Right forelimb (tissue), 1 donor: ENCODE results near the gene ELOVL6.
"Not testable (repeated sequence)": the region's sequence is repeated elsewhere in the genome, so short reads cannot be mapped to it uniquely, and the experiment has no call there.

ENCODE experiments used
- DNase-seq: peaks from one replicate; pipeline ENCODE4 v3.0.0-alpha.2; 2018

The ELOVL6 gene

DNA sequence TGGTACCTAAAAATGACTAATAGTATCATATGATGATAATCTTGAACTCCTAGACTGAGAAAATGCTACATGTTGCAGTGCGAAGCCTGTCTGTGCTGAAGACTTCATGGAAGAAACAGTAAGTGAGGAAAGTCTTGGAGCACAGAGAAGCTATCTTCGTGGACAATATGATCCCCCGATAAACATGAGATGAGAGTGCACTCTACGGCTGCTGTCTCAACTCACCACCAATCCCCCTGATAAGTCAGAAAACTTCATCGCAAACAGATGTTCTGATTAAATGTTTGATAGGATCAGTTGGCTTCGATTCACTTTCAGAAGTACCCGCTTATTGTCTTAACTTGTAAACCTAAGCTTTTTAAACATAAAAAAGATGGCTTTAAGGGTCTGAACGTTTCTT is 130.2 kb downstream of the ELOVL6 start:
- no peak for DNase-seq

DNA sequence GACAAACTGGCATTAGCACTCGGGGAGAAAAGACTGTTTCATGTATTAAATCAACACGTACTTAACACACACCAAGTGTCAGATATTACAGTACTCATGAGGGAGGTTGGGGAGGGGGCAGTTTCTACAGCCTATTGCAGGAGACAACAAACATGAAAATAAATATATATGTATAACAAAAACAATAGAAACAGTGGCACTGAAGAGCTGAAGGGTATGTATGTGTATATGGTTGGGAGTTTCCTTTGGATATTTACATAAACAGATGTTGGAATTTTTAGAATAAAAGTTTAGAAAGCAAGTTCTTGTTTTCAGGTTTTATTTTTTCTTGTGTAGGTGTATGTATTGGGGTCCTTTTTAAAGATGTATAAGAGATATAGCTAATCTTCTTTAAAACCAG is 133.5 kb downstream of the ELOVL6 start:
- DNase-seq: no peak

DNA sequence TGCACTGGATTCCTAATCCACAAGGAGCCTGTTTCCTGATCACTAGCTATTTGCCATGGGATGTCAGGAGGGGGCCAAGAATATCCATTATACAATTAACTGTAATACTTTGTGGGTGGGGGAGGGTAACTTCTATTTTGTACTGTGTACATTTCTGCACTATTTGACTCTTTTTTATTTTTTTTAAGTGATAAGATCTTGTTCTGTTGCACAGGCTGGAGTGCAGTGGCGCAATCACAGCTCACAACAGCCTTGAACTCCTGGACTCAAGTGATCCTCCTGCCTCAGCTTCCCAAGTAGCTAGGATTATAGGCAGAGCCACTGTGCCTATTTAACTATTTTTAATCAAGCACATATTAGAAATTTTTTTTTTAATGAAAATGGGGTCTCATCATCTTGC is 134.1 kb downstream of the ELOVL6 start:
- DNase-seq: no peak

DNA sequence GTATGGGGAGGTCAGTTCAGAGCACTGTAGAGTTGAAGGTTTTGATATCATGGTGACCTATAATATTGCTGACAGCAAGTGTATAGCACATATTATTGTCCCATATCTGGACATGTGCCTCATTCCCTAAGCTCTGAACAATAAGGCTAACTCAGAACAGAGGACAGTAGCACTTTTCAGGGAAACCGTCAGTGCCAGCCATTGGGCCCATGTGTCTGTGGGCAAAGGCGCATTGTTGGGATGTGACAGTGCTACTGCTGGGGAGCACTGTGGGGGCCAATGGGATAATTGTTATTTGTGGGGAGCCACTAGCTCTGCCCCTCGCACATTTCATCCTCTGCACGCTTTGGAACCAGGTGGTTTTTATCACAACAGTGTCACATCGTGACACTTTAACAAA is 136.2 kb downstream of the ELOVL6 start:
- no peak for DNase-seq

DNA sequence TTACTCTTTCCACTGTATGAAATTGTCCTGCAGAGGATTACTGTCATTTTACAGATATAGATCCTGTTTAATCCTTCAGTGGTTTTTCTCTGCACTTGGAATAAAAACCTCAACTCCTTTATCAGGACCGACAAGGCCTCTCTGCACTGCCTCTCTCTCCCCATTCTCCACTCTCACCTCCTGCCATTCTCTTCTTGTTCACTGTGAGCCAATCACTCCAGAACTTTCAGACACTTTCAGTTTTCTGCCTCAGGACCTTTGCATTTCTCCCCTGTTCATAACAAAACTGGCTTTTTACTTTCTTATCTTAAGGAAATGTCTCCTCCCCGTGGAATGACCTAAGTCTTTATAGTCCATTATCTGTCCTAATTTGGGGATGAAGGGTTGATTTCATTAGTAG is 137.3 kb downstream of the ELOVL6 start:
- DNase-seq: no peak

DNA sequence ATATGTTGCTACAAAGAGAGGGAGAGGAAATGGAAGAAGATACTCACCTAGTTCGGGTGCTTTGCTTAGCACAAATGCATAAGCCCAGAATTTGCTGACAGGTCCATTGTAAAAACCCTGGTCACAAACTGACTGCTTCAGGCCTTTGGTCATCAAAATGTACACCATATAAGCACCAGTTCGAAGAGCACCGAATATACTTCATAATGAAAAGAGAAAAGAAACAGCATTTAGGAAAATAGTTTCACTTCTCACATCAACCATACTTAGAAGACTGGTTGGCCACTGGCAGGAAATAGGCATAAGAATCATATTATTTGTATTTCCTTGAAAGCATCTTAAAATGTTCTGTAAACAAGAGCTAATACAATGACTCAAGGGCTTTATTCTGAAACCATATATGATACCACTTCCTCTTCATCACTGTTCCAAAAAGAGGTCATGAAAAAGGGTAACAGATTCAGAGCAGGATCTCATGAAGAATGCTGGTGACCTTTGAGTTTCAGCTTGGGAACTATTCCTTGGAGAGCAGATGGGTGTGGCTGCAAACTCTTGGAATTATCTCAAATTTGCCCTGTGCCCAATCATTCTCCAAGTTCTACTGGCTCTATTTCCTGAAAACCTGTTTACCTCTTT is 138.7 kb downstream of the ELOVL6 start:
- no peak for DNase-seq

DNA sequence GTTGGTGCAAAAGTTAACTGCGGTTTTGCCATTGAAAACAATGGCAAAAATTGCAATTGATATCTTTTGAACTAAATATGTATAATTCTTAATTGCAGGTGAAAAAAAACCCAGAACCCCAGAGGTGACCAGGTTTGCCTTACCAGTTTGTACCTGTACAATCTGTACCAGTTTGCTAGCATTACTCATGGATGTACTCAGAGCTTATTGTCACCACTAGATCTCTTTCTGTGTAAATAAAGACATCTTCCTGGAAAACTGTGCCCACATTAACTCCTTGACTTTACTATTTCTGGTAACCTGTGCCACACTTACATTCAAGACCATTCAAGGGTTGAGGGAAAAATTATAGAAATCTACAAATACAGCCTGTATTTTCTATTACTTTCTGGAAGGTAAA is 139.7 kb downstream of the ELOVL6 start:
- no peak for DNase-seq

DNA sequence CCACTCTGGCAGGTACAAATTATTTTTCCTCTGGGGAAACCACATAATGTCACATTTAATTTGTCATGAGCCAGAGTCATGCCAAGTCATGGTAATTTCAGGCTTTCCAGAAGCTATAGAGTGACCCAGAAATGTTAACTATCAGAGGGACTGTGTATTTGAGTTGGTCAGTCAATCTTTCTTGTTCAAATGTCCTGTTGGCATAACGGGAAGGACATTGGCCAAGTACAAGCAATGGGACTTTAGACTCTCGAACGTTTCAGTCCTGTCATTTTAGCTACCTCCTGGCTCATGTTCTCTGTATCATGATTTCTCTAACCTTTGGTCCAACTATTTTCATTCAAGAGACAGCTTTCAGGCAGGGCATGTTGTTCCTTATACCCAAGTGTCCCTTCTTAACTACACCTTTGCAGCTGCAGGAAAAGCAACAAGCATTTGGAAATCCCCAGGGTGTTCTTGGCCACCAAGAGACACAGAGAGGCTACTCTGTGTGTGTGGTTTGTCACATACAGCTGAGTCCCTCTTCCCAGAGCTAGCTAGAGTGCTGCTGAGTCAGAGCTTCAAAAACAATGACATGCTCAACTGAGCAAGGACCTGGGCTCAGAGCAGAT is 143.2 kb downstream of the ELOVL6 start:
- no peak for DNase-seq

DNA sequence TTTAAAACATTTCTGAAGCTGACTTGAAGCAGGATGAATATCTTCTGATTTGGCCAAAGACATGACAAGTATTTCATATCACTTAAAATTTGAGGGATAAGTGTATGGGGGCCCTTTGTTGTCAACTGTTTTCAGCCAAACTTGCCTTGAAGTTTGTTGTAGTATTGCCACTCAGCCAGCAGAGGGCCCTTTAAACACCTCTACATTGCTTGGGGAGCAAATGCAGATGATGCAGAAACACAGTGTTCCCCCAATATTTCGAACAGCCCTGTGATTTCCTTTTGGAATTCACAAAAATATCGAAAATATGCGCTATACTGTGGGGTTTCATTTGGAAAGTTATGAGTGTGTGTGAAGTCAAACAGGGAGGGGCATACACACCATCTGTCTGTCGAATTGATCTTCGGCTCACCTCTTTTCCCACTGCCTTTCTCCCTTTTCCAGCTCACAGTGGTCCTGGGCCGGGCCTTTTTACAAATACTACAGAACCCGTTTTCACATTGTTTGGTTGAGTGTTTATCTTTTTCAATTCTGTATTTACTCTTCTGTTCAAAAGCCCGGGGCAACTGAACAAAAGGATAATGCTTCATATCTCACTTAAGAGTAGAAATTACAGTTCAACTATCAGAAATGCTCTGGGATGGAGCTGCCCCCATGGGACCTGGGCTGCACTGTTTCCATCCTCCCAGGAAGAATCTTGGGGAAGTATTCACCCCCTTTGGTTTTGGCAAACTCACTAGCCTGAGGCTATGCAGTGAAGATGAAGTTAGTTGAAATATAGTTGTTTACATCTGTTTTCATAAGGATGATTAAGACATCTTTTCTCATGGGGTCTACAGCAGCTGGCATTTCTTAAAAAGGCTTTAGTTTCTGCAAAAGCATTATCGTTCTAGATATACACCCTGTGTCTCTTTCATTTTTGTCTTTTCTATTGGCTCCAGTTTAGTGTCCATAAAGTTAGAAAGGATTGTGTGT is 148.2 kb downstream of the ELOVL6 start:
- DNase-seq: no peak

DNA sequence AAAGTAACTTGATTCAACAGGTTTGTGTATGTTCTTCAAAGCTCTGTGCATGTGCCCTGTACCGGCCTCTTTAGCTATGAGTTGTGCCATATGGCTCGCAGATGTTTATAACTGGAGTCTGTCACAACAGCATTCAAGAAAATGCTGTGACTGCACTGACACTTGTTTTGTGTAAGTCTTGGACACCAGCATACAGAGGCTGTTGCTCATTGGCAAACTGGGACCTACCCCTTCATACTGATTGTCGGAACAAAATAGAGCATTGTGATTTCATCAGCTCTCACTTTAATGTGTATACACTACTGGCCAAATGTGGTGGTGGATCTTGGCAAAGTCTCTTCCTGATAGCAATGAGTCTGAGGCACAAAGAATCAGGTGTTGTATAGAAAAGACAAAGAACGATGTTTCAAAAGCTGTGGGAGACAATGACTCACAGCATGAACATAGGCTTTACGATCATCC is 151.8 kb downstream of the ELOVL6 start:
- DNase-seq: no peak

DNA sequence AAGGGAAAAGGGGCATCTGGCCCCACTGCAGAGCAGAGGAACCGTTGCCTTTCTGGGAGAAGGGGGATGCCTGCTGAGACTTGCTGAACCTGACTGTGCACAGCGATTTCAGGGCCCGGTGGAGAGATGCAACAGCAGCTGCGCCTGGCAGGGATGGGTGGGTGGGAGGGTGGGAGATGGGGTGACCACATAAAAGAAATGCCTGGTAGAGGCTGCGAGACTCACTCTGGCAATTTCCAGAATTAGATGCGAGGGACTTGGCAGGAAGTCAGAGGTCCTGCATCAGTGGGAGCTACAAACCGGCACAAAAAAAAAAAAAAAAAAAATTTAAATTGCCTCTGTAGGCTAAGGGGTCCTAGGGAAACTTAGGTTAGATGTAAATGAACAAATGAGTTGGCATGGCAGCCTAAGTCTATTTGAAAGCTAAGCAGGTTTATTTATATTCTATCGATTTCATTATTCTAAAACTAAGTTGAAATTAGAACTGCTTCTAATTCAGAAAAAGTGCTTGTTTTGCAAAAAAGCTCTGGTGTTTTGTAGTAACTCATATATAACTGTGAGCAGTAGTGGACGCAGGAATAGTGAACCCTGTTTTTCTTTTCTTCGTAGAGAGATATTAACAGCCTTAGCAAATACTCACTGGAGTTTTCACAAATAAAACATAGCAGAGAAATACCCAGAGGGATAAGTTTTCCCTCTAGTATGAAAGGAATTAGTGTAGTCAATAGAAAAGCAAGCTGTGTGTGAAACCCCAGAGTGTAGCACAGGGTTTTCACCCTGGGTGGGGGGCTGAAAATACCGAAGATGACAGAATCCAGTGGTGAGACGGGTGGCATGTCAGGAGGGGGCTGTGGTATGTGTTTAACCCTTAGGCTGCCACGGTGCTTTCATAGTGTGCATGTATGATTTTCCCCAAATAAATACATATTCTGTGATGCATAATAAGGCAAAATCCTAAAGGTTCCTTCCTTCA is 155.6 kb downstream of the ELOVL6 start:
- DNase-seq: no peak

DNA sequence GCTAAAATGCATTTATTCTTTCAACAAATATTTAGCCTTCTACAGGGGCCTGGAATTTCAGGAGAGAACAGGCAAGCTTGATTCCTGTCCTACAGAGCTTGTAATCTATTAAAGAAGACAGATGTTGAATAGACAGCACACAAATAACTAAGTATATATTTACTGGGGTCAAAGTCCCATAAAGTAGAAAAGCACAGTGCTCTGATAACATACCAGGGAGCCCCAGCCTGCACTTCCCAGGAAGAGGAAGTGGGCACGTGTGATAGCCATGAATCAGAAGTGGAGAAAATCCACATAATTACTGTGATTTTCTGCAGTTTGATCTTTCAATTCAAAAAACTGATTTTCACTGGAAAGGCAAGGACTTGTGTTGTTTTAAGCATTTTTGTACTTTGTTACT is 156.7 kb downstream of the ELOVL6 start:
- DNase-seq: no peak

DNA sequence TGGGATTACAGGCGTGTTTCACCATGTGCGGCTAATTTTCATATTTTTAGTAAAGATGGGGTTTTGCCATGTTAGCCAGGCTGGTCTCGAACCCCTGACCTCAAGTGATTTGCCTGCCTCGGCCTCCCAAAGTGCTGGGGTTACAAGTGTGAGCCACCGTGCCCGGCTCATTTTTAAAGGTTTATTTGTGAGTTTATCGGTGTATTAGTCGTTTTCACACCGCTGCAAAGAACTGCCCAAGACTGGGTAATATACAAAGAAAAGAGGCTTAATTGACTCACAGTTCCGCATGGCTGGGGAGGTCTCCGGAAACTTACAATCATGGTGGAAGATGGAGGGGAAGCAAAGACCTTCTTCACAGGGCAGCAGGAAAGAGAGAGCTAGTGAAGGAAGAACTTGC is 159.3 kb downstream of the ELOVL6 start:
- not testable (repeated sequence) for DNase-seq

DNA sequence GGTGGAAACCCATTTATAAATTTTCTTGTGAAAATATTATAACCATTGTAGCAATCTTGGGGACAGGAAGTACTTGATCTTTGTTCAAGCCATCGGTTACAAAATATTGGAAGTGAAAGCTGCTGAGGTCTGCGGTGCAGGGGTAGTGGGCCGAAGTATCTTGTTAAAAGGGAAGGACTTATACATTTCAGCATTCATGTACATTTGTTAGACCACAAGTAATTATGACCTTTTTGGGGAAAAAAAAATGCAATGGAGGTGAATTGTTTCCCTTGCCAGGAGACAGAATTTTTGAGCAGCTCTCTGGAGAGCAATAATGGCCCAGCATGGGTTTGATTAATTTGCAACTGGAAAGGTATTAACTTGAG is 164.4 kb downstream of the ELOVL6 start:
- no peak for DNase-seq

DNA sequence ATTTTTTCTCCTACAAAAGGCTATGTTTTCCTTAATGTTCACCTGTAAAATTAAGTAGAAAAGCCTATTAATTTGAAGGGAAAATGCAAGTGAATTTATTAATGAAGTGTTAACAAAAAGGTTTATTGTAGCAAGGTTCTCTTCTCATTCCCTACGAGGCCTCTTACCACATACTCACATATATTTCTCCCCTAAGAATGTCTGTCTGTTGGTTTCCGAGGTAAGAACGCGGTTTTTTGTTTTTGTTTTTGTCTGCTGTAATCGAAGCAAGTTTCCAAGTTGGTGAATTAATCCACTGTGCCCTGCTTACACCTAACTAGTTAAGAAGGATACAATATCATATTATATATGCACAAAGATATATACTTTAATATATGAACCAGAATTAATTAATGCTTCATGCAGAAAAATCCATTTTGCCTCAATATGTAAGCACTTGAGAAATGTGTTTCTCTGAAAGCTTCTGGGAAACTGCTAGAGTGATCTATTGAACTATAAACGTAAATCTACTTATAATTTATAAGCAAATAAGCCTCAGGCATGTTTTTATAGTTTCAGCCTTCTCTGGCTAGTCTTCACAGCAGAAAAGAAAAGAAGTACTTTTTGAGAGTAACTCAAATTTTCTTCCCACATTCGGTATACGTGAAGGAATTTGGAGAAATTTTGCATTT is 164.9 kb downstream of the ELOVL6 start:
- no peak for DNase-seq

DNA sequence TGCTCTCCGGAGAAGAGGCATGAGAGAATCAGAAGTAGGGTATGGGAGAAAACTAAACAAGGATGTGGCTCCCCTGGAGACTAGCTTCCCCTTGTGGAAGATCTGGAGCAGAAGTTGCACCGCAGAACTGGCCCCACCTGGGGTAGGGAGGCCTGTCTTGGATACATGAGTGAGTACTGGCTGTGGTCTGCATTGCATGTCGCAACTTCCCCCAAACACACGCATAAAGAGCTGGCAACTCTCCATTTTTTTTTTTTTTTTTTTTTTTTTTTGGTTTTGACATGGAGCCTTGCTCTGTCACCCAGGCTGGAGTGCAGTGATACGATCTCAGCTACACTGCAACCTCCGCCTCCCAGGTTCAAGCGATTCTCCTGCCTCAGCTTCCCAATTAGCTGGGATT is 165.8 kb downstream of the ELOVL6 start:
- no peak for DNase-seq

DNA sequence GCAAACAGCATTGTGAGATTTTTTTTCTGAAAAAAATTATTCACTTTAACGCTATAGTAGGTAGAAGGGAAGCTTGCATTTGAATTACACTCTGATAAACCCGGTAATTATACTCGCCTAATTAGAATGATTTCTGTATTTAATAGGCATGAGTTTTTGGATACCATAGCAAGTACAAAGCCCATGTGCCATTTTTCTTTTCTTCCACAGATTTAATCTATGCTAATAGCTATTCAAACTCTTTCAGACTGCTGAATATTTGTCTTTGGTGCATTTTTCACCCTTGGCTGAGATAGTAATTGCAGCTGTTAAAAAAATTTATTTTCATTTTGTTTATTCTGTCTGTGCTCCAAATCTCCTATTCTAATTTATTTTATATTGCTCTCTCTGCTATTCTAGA is 172.7 kb downstream of the ELOVL6 start:
- no peak for DNase-seq

DNA sequence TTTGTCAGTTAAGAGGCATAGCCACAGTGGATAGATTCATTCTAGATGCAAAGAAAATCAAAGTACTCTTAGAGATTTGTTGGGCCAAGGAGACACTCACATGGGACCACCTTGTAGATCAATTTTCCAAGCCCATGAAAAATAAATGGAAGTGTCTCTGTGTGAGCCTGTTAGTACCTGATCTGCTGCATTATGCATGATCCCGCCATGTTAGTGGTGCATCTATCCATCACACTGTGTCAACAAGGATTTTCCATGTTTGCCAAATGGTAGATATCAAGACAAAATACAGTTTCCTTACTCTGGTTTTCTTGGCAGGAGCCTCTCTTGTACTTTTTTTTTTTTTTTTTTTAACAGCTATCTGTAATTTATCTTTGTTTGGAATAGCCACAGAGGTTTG is 173.4 kb downstream of the ELOVL6 start:
- DNase-seq: no peak

DNA sequence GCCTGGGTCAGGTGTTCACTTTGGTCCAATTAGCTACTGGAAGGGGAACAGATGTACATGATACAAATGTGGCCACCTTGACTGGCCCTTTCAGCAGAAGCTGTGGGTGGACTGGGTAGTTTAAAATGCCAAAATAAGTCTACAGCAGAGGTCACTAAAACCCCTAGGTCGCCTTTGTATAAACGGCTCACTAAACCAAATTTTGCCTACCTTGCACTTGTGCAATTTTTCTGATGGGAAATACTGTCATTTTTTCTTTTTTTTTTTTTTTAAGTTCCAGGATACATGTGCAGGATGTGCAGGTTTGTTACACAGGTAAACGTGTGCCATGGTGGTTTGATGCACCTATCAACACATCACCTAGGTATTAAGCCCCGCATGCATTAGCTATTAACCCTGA is 176.0 kb downstream of the ELOVL6 start:
- no peak for DNase-seq

DNA sequence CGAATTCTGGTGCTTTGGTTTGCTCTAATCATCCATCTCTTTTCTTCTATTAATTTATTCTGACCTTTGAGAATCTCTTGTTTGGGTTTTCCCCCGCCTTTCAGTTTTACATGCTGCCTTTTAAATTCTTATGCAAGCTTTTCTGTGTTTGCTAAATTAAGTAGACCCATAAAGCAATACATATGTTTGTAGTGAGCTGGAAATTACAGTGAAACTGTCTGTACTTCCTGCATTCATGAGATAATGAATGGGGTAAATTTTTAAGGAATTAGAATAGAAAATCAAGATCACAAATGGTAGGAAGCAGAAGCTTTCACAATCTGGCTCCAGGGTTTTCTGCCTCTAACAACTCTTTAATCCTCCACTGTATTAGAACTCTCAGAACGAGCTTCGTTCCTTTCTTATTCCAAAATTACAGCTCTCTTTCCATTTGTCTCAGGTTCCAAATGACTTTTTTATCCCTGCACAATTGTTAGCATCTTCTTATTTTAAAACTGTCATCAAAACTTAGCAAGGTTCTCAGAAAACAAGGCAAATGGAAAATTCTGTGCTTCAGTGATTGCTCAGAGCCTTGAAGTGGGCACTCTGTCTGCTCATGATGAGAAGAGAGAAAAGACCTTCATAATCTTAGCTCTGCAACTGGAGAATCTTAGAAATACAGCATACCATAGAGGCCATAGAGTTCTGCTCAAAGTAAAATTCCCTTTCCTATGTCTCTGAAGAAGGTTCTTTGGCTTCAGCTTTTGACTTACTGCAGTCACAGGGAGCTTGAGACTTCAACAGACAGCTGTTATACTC is 177.6 kb downstream of the ELOVL6 start:
- DNase-seq: no peak

DNA sequence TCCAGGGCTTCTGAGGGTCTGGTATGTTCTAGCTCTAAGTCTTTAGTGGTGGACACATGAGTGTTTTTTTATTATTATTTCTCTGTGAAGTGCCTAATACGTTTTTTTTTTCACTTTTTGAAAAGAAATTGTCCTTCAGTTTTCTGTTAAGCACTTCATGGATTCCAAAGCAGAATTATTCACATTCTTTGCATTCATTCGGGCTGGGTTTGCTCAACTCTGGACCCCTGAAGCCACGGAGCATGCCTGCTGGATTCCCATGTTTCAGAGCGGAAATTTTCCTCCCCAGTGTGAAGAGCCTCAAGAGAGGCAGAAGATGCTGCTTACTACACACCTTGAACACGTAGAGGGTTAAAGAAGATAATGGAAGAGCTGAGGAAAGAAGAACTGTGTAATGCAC is 178.3 kb downstream of the ELOVL6 start:
- no peak for DNase-seq
